Measurements from ENCODE around the gene LRP2BP.
"Not testable (repeated sequence)": the region's sequence is repeated elsewhere in the genome, so short reads cannot be mapped to it uniquely, and the experiment has no call there.

The LRP2BP gene

GRCh38 chr4:185394568-185395237 lies 1.0 kb downstream of the LRP2BP start:
- DNase-seq = peak; percentile 71

- DNase-seq = no peak
Measured at GRCh38 chr4:185392156-185392555, 3.6 kb downstream of the LRP2BP start.

DNA sequence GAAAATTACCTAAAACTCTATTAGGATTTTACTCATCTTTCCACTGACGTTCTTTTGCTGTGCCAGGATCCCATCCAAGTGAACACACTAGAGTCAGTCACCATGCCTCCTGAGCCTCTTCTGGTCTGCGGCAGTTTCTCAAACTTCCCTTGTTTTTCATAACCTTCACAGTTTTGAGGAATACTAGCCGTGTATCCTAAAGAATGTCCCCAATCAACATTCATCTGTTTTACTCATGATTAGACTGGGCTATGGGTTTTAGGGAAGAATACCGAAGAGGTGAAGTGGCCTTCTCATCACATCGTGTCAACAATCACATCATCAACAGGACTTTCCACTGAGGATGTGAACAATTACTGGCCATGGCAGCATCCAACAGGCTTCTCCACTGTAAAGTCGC lies 4.8 kb downstream of the LRP2BP start:
- DNase-seq = no peak

DNA sequence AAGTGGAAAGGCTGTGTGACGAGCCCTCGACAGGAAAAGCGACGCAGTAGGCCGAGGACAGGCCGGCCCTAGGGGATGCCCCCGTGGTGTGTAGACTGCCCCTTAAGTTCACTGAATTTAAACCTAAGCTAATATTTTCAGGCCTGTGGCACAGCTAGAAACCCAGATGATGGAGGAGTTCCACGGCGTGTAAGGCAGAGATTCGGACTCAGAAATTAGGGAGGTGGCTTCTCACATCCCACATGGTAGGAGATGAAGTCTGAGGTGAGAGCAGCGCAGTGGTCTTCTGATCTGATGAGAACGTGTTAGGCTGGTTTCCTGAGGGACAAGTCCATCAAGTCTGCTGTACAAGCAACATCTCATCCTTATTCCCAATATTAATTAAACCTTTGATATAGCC lies 7.8 kb downstream of the LRP2BP start:
- no peak for DNase-seq

GRCh38 chr4:185384930-185385331 lies 10.8 kb downstream of the LRP2BP start:
- DNase-seq = peak; percentile 89

DNA sequence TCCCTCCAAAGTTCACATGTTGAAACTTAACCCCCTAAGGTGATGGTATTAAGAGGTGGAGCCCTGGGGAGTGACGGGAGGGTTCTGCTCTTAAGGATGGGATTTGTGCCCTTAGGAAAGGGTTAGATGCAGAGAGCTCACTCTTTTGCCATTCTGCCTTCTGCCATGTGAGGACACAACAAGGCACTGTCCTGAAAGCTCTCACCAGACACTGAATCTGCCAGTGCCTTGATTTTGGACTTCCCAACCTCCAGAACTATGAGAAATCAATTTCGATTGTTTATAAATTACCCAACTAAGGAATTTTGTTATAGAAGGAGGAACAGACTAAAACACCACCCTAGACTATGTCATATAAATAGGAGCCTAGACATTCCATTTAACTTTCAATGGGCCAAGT lies 11.7 kb downstream of the LRP2BP start:
- no peak for DNase-seq

DNA sequence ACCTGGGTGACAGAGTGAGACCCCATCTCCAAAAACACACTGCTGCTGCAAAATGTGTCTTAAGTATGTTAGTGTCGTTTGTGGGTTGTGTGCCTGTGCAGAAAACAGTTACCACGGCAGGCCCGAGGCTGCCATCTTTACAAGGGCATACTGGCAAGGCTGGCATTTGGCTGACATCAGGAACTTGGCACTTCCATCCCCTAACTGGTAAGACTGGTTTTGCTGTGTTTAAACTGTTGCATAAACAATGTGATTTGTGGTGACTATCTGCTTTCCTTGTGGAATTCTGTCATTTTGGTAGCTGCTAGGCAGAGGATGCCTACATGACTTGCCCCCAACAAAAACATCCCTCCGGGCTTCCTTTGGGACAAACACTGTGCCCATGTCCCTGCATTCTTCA lies 12.3 kb downstream of the LRP2BP start:
- DNase-seq = no peak

- DNase-seq = no peak
Measured at GRCh38 chr4:185382754-185383153, 13.0 kb downstream of the LRP2BP start.

DNA sequence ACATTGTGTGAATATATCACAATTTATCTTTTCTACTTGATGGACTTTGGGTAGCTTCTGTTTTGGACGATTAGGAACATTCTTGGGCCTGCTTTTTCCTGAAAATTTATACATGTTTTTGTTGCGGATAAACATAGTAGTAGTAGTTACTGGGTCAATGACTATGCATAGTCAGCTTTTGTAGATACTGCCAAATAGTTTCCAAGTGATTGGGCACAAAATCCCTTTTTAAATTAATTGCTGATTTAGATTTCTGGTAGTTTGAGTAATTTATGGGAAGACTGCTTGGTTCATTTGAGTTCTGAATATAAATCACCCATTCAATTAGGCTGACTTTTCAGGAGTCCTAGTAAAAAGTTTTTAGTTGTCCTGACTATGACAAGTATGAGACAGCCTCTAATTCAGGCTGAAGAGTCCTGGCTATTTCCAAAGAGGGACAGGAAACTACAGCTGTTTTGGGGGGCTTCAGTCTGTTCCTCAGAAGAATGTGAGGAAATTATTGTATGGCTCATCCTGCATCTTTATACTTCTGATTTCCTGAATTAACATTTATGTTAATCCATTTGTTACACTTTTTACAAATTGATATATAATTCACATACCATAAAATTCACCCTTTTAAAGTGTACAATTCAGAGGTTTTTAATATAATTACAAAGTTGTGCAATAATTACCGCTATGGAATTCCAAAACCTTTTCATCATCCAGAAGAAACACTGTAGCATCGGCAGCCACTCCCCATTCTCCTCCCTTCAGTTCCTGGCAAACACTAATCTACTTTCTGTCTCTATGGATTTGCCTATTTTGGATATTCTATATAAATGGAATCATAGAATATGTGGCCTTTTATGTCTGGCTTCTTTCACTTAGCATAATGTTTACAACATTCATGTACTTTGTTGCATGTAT lies 14.2 kb downstream of the LRP2BP start:
- DNase-seq = no peak

DNA sequence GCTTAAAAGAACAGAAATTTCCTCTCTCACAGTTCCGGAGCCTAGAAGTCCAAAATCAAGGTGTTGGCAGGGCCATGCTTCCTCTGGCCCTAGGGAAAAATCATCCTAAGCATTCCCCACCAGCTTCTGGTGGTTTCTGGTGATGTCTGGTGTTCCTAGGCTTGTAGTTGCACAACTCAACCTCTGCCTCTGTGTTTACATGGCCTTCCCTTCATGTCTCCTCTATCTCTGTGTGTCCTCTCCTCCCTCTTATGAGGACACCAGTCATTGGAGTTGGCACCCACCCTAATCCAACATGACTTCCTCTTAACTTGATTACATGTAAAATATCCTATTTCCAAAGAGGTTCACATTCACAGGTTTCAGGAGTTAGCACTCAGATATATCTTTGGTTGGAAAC lies 15.4 kb downstream of the LRP2BP start:
- peak; percentile 17 for DNase-seq

DNA sequence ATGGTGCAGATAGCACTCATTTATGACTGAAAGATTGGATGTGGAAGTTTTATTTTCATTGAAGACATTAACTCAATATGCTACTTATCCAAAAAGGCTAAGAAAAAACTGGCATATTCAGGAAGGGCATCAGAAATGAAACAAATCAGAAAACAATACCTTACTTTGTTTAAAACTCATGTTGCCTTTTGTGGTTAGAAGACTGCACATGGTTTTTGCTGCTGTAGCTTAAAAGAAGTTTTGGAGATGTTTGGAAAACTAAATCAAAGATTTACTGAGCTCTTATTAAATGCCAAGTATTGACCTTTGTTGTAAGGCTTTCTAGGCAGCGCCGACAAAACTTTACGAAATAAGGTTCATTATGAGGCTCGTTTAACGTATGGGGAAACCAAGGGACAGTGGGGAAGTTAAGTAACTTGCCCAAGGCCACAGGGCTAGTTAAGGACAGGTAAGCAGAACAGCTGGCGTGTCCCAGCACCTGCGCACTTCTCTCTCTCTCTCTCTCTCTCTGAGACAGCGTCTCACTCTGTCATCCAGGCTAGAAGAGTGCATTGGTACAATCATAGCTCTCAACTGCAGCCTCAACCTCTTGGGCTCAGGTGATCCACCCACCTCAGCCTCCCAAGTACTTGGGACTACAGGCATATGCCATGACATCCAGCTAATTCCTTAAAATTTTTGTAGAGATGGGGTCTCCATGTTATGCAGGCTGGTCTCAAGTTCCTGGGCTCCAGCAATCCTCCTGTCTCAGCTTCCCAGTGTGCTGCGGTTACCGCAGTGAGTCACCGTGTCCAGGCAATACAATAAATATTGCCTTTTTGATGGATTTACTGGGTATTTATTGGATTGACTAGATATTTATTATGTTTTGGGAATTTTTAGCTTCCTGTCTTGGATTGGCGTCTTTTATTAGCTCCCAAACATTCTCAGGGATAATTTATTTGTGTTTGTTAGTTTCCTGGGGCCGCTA lies 16.1 kb downstream of the LRP2BP start:
- DNase-seq = no peak

DNA sequence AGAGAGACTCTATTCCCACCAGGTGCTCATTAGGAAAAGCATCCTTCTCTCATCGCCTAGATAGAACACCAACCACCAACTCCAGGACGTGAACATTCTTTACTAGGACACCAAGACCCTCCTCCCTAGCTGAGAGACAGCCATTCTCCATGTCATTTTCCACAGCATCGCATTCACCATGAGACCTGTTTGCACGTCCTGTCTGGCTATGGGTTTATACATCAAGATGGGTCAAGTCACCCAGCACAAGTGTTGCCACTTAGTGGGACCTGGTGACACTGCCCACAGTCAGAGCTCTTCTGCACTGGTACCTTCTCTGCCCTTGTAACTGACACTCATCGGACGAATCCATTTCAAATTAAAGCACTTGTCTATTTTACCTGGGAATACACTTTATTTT lies 17.5 kb downstream of the LRP2BP start:
- DNase-seq = no peak

- DNase-seq = peak; percentile 59
Measured at GRCh38 chr4:185374573-185374972, 21.2 kb downstream of the LRP2BP start.

- no peak for DNase-seq
Measured at GRCh38 chr4:185374027-185374426, 21.7 kb downstream of the LRP2BP start.

- no peak for DNase-seq
Measured at GRCh38 chr4:185371702-185372101, 24.0 kb downstream of the LRP2BP start.

DNA sequence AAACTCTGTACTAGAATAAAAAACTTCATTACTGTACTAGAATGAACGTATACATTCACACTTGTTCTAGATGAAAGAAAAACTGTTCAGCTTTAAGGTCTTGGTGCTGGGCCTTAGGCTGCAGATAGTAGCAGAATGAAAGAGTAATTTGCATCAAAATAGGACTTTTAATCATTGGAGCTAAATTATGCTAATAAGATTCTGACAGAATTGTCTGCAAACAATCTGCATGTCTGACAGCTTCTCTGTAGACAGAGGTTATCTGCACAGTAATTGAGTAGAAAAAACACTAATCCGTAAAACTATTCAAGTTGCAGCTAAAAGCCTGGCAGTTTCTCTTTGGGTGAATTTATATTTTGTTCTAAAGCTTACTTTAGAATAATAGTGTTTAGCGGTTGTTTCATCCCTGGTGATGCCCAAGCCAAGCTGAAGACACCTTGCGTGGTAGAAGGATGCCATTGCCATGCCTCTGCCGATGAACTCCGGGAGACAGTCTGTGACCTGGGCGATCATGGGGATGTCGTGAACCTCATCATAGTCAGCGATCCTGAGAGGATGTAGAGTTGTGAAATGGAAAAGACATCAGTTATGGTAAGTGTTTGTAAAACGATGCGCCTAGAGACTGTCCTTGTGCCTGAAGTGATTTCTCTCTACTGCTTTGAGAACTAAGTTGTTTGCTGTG lies 25.3 kb downstream of the LRP2BP start:
- no peak for DNase-seq

DNA sequence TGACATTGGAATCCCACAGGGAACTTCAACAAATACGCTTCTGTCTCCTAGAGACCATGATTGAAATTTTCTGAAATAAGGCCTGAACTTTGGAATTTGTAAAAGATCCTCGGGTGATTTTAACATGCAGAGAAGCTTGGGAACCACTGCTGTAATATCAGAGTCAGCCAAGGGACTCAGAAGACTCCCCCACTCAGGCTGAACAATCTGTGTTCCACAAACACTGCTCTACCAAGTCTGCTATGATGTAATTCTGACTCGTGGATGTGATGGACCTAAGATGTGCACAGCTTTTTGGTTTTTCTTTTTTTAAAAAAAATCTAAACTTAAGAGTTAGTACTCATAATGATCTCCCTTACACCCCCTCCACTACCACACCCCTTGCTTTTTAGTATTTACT lies 26.0 kb downstream of the LRP2BP start:
- no peak for DNase-seq

DNA sequence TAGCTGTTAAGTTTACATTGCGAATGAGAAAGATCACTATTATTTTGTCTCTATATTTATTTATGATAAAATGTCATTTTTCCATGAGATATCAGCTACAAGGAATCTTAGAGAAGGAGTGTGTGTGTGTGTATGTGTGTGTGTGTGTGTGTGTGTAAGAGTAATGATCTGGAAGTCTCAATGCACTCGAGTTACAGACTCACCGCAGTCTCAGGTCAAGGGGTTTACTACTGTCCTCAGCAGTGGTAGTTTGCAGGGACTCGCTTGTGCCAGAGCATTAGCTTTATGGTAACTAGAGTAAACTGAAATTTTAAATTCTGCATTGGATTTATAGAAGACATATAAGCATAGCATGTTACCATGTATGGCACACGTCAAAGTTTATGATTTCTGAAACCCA lies 30.8 kb downstream of the LRP2BP start:
- no peak for DNase-seq

DNA sequence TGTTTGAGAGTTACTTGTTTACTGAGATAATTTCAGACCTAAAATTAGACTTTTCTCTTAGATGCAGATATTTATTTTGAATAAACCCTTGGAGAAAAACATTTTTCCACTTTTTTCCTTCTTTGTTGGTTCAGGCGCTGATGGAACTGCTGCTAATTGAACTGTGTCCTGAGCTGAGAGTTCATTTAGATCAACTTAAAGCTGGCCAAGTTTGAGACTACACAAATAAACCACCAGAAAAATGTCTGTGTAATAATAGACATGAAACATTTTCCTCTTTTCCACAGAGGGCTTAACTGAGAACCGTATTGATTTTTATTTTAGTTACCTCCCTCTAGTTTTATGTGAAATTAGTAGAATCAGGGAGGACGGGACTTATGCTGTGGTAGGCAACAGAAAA lies 32.5 kb downstream of the LRP2BP start:
- DNase-seq = no peak

DNA sequence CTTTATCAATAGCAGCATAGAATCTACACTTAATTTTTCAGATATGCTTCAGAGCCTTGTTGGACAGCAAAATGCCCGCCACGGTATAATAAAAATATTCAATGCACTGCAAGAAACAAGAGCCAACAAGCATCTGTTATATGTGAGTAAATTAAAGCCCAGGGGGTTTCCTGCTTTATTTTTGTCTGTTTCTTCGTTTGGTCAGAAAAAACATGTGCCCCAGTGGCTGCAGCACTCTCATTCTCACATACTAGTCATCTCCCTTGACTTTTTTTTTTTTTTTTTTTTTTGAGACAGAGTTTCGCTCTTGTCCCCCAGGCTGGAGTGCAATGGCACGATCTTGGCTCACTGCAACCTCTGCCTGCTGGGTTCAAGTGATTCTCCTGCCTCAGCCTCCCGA lies 33.2 kb downstream of the LRP2BP start:
- not testable (repeated sequence) for DNase-seq

DNA sequence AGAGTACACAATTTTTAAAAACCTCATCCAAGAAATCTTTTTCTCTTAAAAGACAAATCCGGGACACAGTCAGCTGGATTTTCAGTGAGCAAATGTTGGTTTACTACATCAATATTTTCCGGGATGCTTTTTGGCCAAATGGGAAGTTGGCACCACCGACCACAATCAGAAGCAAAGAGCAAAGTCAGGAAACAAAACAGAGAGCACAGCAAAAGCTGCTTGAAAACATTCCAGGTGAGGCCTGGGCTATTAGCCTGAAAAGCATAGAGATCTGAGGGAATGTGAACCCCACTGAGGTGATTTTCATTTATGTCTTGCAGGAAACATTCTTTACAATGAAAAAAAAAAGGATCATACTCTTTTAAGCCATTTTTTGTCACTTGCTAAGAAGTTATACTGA lies 33.9 kb downstream of the LRP2BP start:
- DNase-seq = no peak

- peak; percentile 79 for DNase-seq
Measured at GRCh38 chr4:185359767-185360446, 35.8 kb downstream of the LRP2BP start.

Measured in OCI-M1 (cell line).